Immature natural killer cell (primary cell): ENCODE results near the gene EIF1AD. TPM values are rescaled to one million over a fixed set of nuclear protein-coding genes. Genes with fewer than 3 reads are reported as not detected.

ENCODE experiments used
- DNase-seq, 3 donors: peaks; one replicate each; pipeline ENCODE4 v3.0.0; 2022; ENCODE audit warnings: mixed read lengths in 1 of 3
- H3K27ac Mint-ChIP-seq, 6 donors: one replicate each; pipeline ENCODE4 v1.8.0; 2020; ENCODE audit warnings: mixed read lengths in 6 of 6, mild to moderate bottlenecking in 5 of 6, inconsistent platforms in 4 of 6, moderate library complexity in 3 of 6
- H3K27me3 Mint-ChIP-seq, 3 donors: one replicate each; pipeline ENCODE4 v1.8.0; 2020 to 2021; ENCODE audit warnings: low read depth in 3 of 3, mild to moderate bottlenecking in 3 of 3, mixed read lengths in 3 of 3, moderate library complexity in 3 of 3, inconsistent platforms in 1 of 3
- H3K36me3 Mint-ChIP-seq, 3 donors: one replicate each; pipeline ENCODE4 v1.8.0; 2020; ENCODE audit warnings: mixed read lengths in 3 of 3, inconsistent platforms in 2 of 3, mild to moderate bottlenecking in 2 of 3
- H3K4me1 Mint-ChIP-seq, 2 donors: one replicate each; pipeline ENCODE4 v1.8.0; 2020; ENCODE audit warnings: inconsistent platforms in 2 of 2, mild to moderate bottlenecking in 2 of 2, mixed read lengths in 2 of 2, moderate library complexity in 1 of 2
- H3K4me3 Mint-ChIP-seq, 5 donors: one replicate each; pipeline ENCODE4 v1.8.0; 2020; ENCODE audit warnings: mild to moderate bottlenecking in 5 of 5, mixed read lengths in 5 of 5, inconsistent platforms in 3 of 5, moderate library complexity in 3 of 5
- H3K9me3 Mint-ChIP-seq, 6 donors: one replicate each; pipeline ENCODE4 v1.8.0; 2020; ENCODE audit warnings: mild to moderate bottlenecking in 6 of 6, mixed read lengths in 6 of 6, inconsistent platforms in 4 of 6, moderate library complexity in 3 of 6
- polyA plus RNA-seq, 3 donors: library from polyadenylated mRNA; unstranded; fragments of 300-500 nt; fragmentation: Illumina TruSeq; gene quantifications; one replicate each; pipeline ENCODE4 v1.2.3, GENCODE V29; 2021

EIF1AD gene
- polyA plus RNA-seq, 3 donors from 2014 or later: 14.0 to 26.0 (median 21.0) TPM

- no peak for DNase-seq
- Mint-ChIP-seq H3K4me1 (peaks cover 17 to 23% of the 10 kb centered on the region in 2 donors), H3K36me3 (peaks cover 5 to 13% (median 6%) of the 10 kb centered on the region in 3 donors), H3K9me3 (no peaks in the 10 kb centered on the region), H3K27ac (peak overlapping the region in 2 of 6 donors; percentile 20 to 39), H3K4me3 (no peak overlapping the region), H3K27me3 (peaks cover 2 to 7% (median 5%) of the 10 kb centered on the region in 3 donors)
Measured at GRCh38 chr11:65979261-65979759, 22.6 kb downstream of the EIF1AD start.

DNA sequence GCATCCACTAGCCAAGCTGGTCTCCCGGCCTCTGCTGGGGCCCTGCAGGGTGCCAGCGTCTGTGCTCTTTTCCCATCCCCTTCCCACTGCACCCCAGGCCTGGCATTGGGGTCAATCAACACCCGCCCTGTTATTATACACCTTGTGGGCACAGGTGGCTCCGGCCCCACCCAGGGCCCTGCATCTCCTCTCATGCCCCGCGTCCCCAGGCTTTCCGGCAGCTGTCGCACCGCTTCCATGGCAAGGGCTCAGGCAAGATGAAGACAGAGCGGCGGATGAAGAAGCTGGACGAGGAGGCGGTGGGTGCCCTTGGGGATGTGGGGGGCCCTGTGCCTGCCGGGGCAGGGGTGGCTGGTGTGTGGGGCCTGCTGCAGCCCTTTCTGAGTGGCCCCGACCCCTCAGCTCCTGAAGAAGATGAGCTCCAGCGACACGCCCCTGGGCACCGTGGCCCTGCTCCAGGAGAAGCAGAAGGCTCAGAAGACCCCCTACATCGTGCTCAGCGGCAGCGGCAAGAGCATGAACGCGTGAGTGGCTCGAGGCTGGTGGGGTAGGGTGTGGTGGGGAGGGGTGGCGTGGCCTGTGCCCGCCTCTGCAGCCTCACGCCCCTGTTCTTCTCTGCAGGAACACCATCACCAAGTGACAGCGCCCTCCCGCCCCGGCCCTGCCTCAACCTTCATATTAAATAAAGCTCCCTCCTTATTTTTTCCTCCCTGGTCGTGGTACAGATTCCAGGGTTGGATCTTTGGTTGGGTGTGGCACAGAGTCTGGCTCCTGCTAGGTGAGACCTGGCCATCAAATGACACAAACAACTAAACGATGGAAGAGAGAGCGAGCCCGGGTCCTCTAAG is 23.3 kb downstream of the EIF1AD start:
- peaks cover 18 to 24% of the 10 kb centered on the region in 2 donors for H3K4me1 Mint-ChIP-seq
- peaks cover 5 to 15% (median 9%) of the 10 kb centered on the region in 3 donors for H3K36me3 Mint-ChIP-seq
- H3K4me3 Mint-ChIP-seq: no peak overlapping the region
- no peaks in the 10 kb centered on the region for H3K9me3 Mint-ChIP-seq
- H3K27ac Mint-ChIP-seq: no peak overlapping the region
- no peak for DNase-seq
- H3K27me3 Mint-ChIP-seq: peaks cover 2 to 7% (median 5%) of the 10 kb centered on the region in 3 donors

- Mint-ChIP-seq H3K9me3 (no peaks in the 10 kb centered on the region), H3K27ac (no peak overlapping the region), H3K4me1 (peaks cover 20 to 33% of the 10 kb centered on the region in 2 donors), H3K36me3 (peaks cover 10 to 22% (median 14%) of the 10 kb centered on the region in 3 donors), H3K27me3 (peaks cover 2 to 7% (median 5%) of the 10 kb centered on the region in 3 donors), H3K4me3 (no peak overlapping the region)
- no peak for DNase-seq
Measured at GRCh38 chr11:65977621-65978390, 24.2 kb downstream of the EIF1AD start.

- H3K27ac Mint-ChIP-seq: peak overlapping the region in 4 of 6 donors; percentile 33 to 61 (median 52)
- no peaks in the 10 kb centered on the region for H3K9me3 Mint-ChIP-seq
- H3K4me3 Mint-ChIP-seq: peak overlapping the region in 3 of 5 donors; percentile 38 to 56 (median 42)
- peak in 1 of 3 donors; percentile 27 for DNase-seq
- peaks cover 13 to 29% (median 14%) of the 10 kb centered on the region in 3 donors for H3K36me3 Mint-ChIP-seq
- H3K27me3 Mint-ChIP-seq: peaks cover 2 to 10% (median 5%) of the 10 kb centered on the region in 3 donors
- peaks cover 22 to 33% of the 10 kb centered on the region in 2 donors for H3K4me1 Mint-ChIP-seq
Measured at GRCh38 chr11:65976216-65977176, 25.5 kb downstream of the EIF1AD start.

- Mint-ChIP-seq H3K9me3 (no peaks in the 10 kb centered on the region), H3K27me3 (peaks cover 2 to 10% (median 3%) of the 10 kb centered on the region in 3 donors), H3K27ac (peak overlapping the region in 4 of 6 donors; percentile 33 to 61 (median 52)), H3K4me3 (peak overlapping the region in 2 of 5 donors; percentile 21 to 42), H3K36me3 (peaks cover 13 to 29% (median 14%) of the 10 kb centered on the region in 3 donors), H3K4me1 (peaks cover 22 to 33% of the 10 kb centered on the region in 2 donors)
- no peak for DNase-seq
Measured at GRCh38 chr11:65975771-65976170, 26.2 kb downstream of the EIF1AD start.

DNA sequence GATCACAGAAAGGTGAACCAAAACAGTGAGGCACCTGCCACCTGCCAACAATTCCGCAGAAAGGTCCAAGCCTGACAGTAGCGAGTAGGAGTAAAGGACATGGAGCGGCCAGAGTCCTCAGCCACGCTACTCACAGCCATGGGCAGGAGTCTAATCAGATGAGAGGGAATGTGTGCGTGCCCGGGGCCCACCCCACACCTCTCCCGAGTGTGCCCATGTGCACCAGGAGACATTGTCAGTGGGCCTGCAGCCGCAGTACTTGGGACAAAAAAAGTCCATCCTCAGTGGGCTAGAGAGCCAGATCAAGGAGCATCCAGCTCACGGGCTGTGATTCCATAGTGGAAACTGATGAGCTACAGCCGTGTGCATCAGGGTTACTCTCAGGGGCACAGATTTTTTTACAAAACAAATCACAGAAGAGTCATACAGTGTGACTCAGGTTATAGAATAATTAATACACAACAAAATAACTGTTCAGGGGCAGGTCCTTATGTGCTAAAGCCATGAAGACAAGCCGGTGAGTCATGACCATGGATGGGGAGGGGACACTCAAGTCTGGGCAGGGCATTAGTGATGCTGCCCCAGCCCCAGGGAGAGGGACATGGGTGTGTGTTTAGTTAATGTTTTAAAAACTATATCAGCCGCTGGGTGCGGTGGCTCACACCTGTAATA is 28.4 kb downstream of the EIF1AD start:
- Mint-ChIP-seq H3K36me3 (peaks cover 18 to 29% (median 22%) of the 10 kb centered on the region in 3 donors), H3K9me3 (no peaks in the 10 kb centered on the region), H3K27me3 (peaks cover 3 to 4% (median 4%) of the 10 kb centered on the region in 3 donors), H3K27ac (peak overlapping the region in 2 of 6 donors; percentile 31 to 41), H3K4me1 (peaks cover 25 to 38% of the 10 kb centered on the region in 2 donors), H3K4me3 (no peak overlapping the region)
- no peak for DNase-seq

GRCh38 chr11:65972116-65972515 is 29.8 kb downstream of the EIF1AD start:
- H3K36me3 Mint-ChIP-seq: peaks cover 25 to 37% (median 28%) of the 10 kb centered on the region in 3 donors
- peak overlapping the region in 4 of 6 donors; percentile 6 to 45 (median 26) for H3K27ac Mint-ChIP-seq
- H3K4me1 Mint-ChIP-seq: peaks cover 25 to 42% of the 10 kb centered on the region in 2 donors
- H3K4me3 Mint-ChIP-seq: no peak overlapping the region
- DNase-seq: no peak
- no peaks in the 10 kb centered on the region for H3K9me3 Mint-ChIP-seq
- H3K27me3 Mint-ChIP-seq: peaks cover under 1 to 4% (median 4%) of the 10 kb centered on the region in 3 donors

- Mint-ChIP-seq H3K27ac (peak overlapping the region in 1 of 6 donors; percentile 21), H3K4me1 (peaks cover 11 to 31% of the 10 kb centered on the region in 2 donors), H3K27me3 (peaks cover 0 to 4% (median 4%) of the 10 kb centered on the region in 3 donors), H3K36me3 (peaks cover 22 to 44% (median 27%) of the 10 kb centered on the region in 3 donors), H3K9me3 (no peaks in the 10 kb centered on the region), H3K4me3 (no peak overlapping the region)
- no peak for DNase-seq
Measured at GRCh38 chr11:65968600-65969482, 33.1 kb downstream of the EIF1AD start.

- peaks cover 14 to 35% (median 26%) of the 10 kb centered on the region in 3 donors for H3K36me3 Mint-ChIP-seq
- H3K4me1 Mint-ChIP-seq: peaks cover 20 to 35% of the 10 kb centered on the region in 2 donors
- H3K27ac Mint-ChIP-seq: peak overlapping the region in 1 of 6 donors; percentile 35
- no peaks in the 10 kb centered on the region for H3K9me3 Mint-ChIP-seq
- H3K4me3 Mint-ChIP-seq: no peak overlapping the region
- peaks cover 0 to 5% (median 4%) of the 10 kb centered on the region in 3 donors for H3K27me3 Mint-ChIP-seq
- DNase-seq: no peak
Measured at GRCh38 chr11:65967329-65967934, 34.5 kb downstream of the EIF1AD start.

- H3K4me1 Mint-ChIP-seq: peaks cover 27 to 46% of the 10 kb centered on the region in 2 donors
- no peak overlapping the region for H3K4me3 Mint-ChIP-seq
- peak overlapping the region in 1 of 6 donors; percentile 68 for H3K27ac Mint-ChIP-seq
- peaks cover 14 to 28% (median 23%) of the 10 kb centered on the region in 3 donors for H3K36me3 Mint-ChIP-seq
- no peaks in the 10 kb centered on the region for H3K9me3 Mint-ChIP-seq
- DNase-seq: no peak
- H3K27me3 Mint-ChIP-seq: peaks cover 5 to 9% (median 8%) of the 10 kb centered on the region in 3 donors
Measured at GRCh38 chr11:65965986-65966762, 35.8 kb downstream of the EIF1AD start.
